Peyer's patch (tissue), 4 donors: ENCODE measurements around the gene HRH1.

Experiments used
- CTCF ChIP-seq, 6 experiments: fragments of 450-650 bp in 4 of 6; fragments of 200-600 bp in 2 of 6; sonication (generic) in 1 of 6; IDR thresholded peaks; one replicate each; pipeline ENCODE4 v1.5.1; 2017 to 2019; ENCODE audit warnings: antibody characterized with exemption in 6 of 6, mild to moderate bottlenecking in 3 of 6, moderate library complexity in 1 of 6
- POLR2A ChIP-seq, 2 donors: fragments of 450-650 bp; IDR thresholded peaks; one replicate each; pipeline ENCODE4 v1.5.1; 2017; ENCODE audit warnings: antibody characterized with exemption in 2 of 2, mild to moderate bottlenecking in 2 of 2, moderate library complexity in 2 of 2

DNA sequence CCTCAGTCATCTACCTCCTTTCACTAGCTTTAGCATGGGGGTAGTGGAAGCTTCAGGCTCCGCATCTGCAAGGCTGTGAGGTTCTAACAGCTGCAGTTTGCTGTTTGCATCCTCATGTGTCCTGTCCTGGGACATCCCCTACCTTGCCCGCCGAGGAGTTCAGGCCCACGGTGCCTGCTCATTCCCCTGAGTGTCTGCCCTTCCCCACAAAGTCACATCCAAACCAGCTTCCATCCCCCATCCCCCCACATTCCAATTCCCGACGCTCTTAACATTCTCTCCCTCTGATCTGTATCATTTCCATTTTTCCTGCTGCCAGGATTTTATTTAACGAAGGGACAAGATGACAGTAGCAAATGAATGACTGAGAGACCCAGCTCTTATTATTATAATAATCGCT is 43.8 kb downstream of the HRH1 start:
- TF ChIP-seq POLR2A (IDR thresholded peaks at IDR 0.05) (no peak), CTCF (IDR thresholded peaks at IDR 0.05) (no peak)
